Upper lobe of left lung (tissue), 4 donors: ENCODE data around the gene RCOR2.

Experiments
- CTCF ChIP-seq, 6 experiments: fragments of 450-650 bp in 4 of 6; fragments of 200-600 bp in 2 of 6; sonication (generic) in 2 of 6; IDR thresholded peaks; one replicate each; pipeline ENCODE4 v1.5.1; 2016 to 2019; ENCODE audit warnings: antibody characterized with exemption in 6 of 6
- EP300 ChIP-seq, 4 donors: sonication (generic); formaldehyde crosslinking; IDR thresholded peaks; one replicate each; pipeline ENCODE4 v1.5.1; 2017; ENCODE audit warnings: antibody characterized with exemption in 4 of 4, control low read depth in 2 of 4
- POLR2A ChIP-seq, 4 donors: fragments of 450-650 bp; IDR thresholded peaks; one replicate each; pipeline ENCODE4 v1.5.1; 2016 to 2017; ENCODE audit warnings: antibody characterized with exemption in 4 of 4, mild to moderate bottlenecking in 2 of 4
- POLR2AphosphoS5 ChIP-seq, 2 donors: sonication (generic); formaldehyde crosslinking; IDR thresholded peaks; one replicate each; pipeline ENCODE4 v1.5.1; 2017; ENCODE audit warnings: antibody characterized with exemption in 2 of 2

GRCh38 chr11:63914896-63915691 is 1.9 kb downstream of the RCOR2 start:
- TF ChIP-seq POLR2A (IDR thresholded peaks at IDR 0.05) (no peak), CTCF (IDR thresholded peaks at IDR 0.05) (no peak), POLR2AphosphoS5 (IDR thresholded peaks at IDR 0.05) (no peak), EP300 (IDR thresholded peaks at IDR 0.05) (no peak)
